Measurements from ENCODE around the gene DSCAML1.

Gene DSCAML1

GRCh38 chr11:117702946-117703598 is 93.9 kb downstream of the DSCAML1 start:
- Histone ChIP-seq H3K4me3 (ENCODE audit: low read depth, low read length, poor library complexity, severe bottlenecking) (no peak overlapping the region), H3K9me2 (ENCODE audit: low read depth, low read length) (no peaks in the 10 kb centered on the region), H3K9ac (ENCODE audit: low read length) (no peak overlapping the region), H3K27me3 (ENCODE audit: insufficient read depth, low read length) (no peaks in the 10 kb centered on the region), H3K9me3 (ENCODE audit: low read length) (no peaks in the 10 kb centered on the region), H2AFZ (ENCODE audit: low read length) (no peak overlapping the region), H3K4me2 (ENCODE audit: low read length) (no peak overlapping the region), H3F3A (ENCODE audit: insufficient read depth, low read length) (no peaks in the 10 kb centered on the region), H3K27ac (ENCODE audit: low read depth, low read length, poor library complexity, severe bottlenecking) (no peak overlapping the region), H3K79me2 (ENCODE audit: insufficient read depth, low read length) (no peaks in the 10 kb centered on the region), H3K4me1 (ENCODE audit: insufficient read depth, low read length, severe bottlenecking) (no peaks in the 10 kb centered on the region), H4K20me1 (ENCODE audit: insufficient read depth, low read length) (no peaks in the 10 kb centered on the region), H3K36me3 (ENCODE audit: insufficient read depth, low read length) (no peaks in the 10 kb centered on the region)
- no peak for TF ChIP-seq CTCF (IDR thresholded peaks at IDR 0.05; ENCODE audit: low read length)
- no peak for TF ChIP-seq EZH2 (IDR thresholded peaks at IDR 0.05; ENCODE audit: borderline replicate concordance, low read length)

DNA sequence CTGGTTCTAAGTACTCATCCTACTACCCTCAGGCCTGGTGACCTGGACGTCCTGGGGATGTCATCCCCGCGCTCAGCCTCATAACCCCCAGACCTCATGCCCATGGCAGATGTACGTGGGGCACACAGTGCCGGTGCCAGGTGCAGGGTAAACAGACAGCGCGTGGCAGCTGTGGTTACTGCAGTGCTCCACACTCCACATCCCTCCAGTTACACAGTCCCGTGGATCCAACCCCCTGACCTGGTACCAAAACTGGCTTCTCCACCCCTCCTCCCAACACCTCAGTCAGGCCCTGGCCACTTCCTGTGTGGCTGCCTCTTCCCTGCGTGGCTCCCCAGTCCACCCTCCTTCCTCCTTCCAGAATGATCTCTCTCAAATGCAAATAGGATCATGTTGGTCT is 95.2 kb downstream of the DSCAML1 start:
- H2AFZ ChIP-seq (ENCODE audit: low read length): no peak overlapping the region
- no peak overlapping the region for H3K4me2 ChIP-seq (ENCODE audit: low read length)
- H3K9ac ChIP-seq (ENCODE audit: low read length): no peak overlapping the region
- no peak overlapping the region for H3K27ac ChIP-seq (ENCODE audit: low read depth, low read length, poor library complexity, severe bottlenecking)
- no peaks in the 10 kb centered on the region for H3K9me2 ChIP-seq (ENCODE audit: low read depth, low read length)
- no peaks in the 10 kb centered on the region for H3K36me3 ChIP-seq (ENCODE audit: insufficient read depth, low read length)
- no peaks in the 10 kb centered on the region for H4K20me1 ChIP-seq (ENCODE audit: insufficient read depth, low read length)
- H3K79me2 ChIP-seq (ENCODE audit: insufficient read depth, low read length): no peaks in the 10 kb centered on the region
- H3K4me3 ChIP-seq (ENCODE audit: low read depth, low read length, poor library complexity, severe bottlenecking): no peak overlapping the region
- no peaks in the 10 kb centered on the region for H3K9me3 ChIP-seq (ENCODE audit: low read length)
- H3F3A ChIP-seq (ENCODE audit: insufficient read depth, low read length): no peaks in the 10 kb centered on the region
- no peaks in the 10 kb centered on the region for H3K27me3 ChIP-seq (ENCODE audit: insufficient read depth, low read length)
- TF ChIP-seq EZH2 (IDR thresholded peaks at IDR 0.05; ENCODE audit: borderline replicate concordance, low read length): no peak
- no peak for TF ChIP-seq CTCF (IDR thresholded peaks at IDR 0.05; ENCODE audit: low read length)
- no peaks in the 10 kb centered on the region for H3K4me1 ChIP-seq (ENCODE audit: insufficient read depth, low read length, severe bottlenecking)

- H3K4me2 ChIP-seq (ENCODE audit: low read length): no peak overlapping the region
- no peaks in the 10 kb centered on the region for H3K79me2 ChIP-seq (ENCODE audit: insufficient read depth, low read length)
- no peaks in the 10 kb centered on the region for H3K9me3 ChIP-seq (ENCODE audit: low read length)
- no peaks in the 10 kb centered on the region for H3K4me1 ChIP-seq (ENCODE audit: insufficient read depth, low read length, severe bottlenecking)
- H3K27ac ChIP-seq (ENCODE audit: low read depth, low read length, poor library complexity, severe bottlenecking): no peak overlapping the region
- H2AFZ ChIP-seq (ENCODE audit: low read length): no peak overlapping the region
- H3K9me2 ChIP-seq (ENCODE audit: low read depth, low read length): no peaks in the 10 kb centered on the region
- TF ChIP-seq CTCF (IDR thresholded peaks at IDR 0.05; ENCODE audit: low read length) (no peak), EZH2 (IDR thresholded peaks at IDR 0.05; ENCODE audit: borderline replicate concordance, low read length) (no peak)
- H3K4me3 ChIP-seq (ENCODE audit: low read depth, low read length, poor library complexity, severe bottlenecking): no peak overlapping the region
- no peaks in the 10 kb centered on the region for H4K20me1 ChIP-seq (ENCODE audit: insufficient read depth, low read length)
- no peaks in the 10 kb centered on the region for H3F3A ChIP-seq (ENCODE audit: insufficient read depth, low read length)
- no peak overlapping the region for H3K9ac ChIP-seq (ENCODE audit: low read length)
- no peaks in the 10 kb centered on the region for H3K36me3 ChIP-seq (ENCODE audit: insufficient read depth, low read length)
- no peaks in the 10 kb centered on the region for H3K27me3 ChIP-seq (ENCODE audit: insufficient read depth, low read length)
These were observed 96.5 kb downstream of the DSCAML1 start for GRCh38 chr11:117700551-117700950.

Measured in OCI-LY1 (cell line).